GM21367 (cell line): ENCODE data around the gene RPE65.
A peak's percentile ranks its signal among the peaks of the same experiment; 100 is the strongest.
"Not testable (repeated sequence)": the region's sequence is repeated elsewhere in the genome, so short reads cannot be mapped to it uniquely, and the experiment has no call there.

Experiments used
- ATAC-seq: cut with Tn5 transposase; IDR thresholded peaks from one replicate; pipeline ENCODE4 v1.9.1; 2021; ENCODE audit not compliant: unreplicated experiment

The RPE65 gene

DNA sequence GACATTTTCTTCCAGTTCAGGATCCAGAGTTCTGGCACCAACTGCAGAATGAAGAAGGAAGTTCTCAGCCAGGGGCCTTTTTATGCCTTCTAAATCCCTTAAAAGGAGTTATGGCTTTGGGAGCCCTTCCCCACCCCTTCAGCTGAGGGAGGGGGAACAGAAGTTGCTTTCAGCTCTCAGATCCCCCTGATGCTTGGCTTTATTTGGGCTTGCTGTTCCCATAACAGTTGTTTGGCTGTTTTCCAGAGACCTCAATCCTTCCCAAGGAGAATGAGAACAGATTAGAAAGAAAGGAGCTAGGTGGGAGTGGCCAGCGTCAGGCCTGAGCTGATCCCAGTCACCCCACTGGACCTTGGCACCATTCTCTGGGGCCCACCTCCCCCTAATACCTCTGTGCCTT lies at the start of gene RPE65:
Gene RPE65 (minus strand): TSS at position 54 of the 400 bp plus-strand sequence. CDS start 49 bp downstream, at position 5.
- ATAC-seq = no peak

DNA sequence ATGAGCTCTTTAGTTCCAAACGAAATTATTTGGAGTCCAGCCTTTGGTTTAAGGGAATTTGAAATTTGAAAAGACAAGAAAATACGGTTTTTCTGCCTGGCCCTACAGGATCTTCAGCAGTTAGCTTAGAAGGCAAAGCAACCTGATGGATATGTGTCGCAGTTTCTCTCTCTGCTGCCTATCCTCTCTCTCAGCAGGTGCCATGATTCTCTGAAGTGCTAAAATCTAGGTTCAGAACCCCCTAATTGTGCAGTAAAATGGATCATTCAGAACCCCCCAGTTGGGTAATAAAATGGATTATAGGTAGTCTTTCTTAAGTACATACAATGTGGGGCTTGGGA lies 47.6 kb upstream of the RPE65 start:
- peak; percentile 9 for ATAC-seq

DNA sequence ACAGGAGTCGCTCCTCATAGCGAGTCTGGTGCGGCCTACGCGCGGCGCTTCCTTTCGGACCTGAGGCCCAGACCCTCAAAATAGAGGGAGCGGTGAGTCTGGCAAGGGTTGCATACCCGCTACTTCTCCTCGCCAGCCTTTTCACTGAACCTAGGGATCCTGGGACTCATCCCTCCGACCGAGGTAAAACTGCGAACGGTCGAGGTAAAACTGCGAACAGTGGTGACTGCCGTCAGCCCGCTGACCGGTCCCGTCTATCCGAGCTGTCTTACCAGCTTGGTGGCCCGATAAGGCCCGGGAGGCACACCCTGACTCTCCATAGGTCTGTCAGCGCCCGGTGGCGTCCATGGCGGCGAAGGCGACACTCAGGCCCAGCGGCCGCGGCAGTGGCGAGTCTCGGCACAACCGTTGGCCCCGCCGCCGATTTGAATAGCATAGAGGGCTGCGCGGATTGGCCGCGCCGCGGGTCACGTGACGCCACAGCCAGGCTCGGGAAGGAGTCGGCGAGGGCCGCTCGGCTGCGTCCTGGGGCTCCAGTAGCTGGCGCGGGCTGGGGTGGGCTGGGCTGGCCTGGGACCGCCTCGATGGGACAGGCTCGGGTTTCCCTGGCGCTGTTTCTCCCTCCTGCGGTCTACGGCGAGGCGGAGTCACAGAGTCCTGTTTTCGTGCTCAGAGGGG lies 47.1 kb upstream of the RPE65 start, which contains the start of gene DEPDC1:
Gene DEPDC1 (minus strand): TSS at position 403 of the 678 bp plus-strand sequence. CDS start 83 bp downstream, at position 320.
- ATAC-seq = peak; percentile 96

DNA sequence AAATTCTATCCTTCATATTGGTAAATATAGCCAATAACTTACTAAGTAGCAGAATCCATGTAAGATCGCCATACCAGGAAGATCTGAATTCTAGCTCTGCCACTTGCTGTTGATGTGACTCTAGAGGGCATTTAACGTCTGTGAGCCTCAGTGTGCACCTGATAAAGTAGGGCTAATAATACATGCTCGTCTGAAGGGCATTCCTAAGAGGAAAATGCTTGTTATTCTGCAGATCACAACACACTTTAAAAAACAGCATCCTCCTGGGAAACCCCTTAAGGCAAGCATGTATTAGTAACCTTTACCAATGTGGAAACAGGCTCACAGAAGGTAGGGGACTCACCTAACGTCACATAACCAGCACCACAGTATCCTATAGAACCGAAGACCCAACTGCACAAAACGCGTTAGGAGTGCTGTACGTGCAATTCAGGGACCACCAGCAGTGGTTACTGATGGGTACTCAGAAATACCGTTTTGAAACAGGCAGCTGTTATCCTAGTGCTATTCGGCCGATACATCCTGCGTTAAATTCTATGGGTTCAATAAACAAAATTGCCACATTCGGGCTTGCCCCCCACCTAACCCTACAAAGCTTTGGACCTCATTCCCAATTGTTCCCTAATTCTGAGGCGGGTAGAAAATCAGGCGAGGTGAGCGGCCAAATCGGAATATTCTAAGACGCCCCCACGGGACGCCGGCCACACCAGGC lies 46.4 kb upstream of the RPE65 start:
- ATAC-seq = peak; percentile 28

DNA sequence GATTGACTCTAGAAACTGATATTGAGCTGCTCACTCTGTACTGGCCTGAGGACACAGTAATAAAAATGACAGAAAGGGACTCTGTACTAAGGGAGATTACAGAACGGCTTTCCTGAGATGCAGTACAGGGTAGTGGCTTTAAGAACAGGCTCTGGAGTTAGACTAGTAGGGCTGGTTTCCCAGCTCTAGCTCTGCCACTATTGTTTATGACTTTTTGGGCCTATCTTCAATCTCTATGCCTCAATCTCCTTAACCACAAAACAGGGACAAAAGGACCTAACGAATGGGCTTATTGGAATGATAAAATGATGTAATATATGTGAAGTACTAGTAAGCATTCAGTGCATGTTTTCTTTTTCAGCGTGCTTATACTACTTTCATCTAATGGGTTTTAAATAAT lies 45.8 kb upstream of the RPE65 start:
- ATAC-seq = no peak

DNA sequence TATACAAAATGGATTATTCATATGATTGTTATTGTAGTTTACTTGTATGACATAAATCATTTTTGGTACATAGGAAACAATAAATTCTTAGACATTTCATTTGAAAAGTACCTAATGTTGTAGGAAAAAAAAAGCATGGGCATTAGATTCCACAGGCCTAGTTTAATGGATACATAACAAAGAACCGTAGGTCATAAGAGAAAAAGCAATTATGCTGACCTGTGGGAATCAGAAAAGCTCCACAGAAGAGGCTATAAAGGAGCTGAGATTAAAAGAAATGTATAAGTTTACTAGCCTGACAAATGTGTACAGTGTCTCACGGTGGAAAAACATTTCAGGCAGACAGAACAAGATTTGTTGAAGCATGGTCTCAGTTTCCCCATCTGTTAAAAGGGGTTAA lies 43.4 kb upstream of the RPE65 start:
- no peak for ATAC-seq

DNA sequence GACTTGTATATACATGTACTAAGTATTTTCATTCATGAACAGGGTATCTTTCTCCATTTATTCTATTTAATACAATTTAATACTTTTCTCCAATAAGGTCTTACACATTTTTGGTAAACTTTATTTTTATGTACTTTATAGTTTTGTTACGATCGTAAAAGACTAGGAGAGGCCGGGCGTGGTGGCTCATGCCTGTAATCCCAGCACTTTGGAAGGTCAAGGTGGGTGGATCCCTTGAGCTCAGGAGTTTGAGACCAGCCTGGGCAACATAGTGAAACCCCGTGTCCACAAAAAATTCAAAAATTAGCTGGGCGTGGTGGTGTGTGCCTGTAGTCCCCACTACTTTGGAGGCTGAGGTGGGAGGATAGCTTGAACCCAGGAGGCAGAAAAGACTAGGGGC lies 42.5 kb upstream of the RPE65 start:
- ATAC-seq = not testable (repeated sequence)

DNA sequence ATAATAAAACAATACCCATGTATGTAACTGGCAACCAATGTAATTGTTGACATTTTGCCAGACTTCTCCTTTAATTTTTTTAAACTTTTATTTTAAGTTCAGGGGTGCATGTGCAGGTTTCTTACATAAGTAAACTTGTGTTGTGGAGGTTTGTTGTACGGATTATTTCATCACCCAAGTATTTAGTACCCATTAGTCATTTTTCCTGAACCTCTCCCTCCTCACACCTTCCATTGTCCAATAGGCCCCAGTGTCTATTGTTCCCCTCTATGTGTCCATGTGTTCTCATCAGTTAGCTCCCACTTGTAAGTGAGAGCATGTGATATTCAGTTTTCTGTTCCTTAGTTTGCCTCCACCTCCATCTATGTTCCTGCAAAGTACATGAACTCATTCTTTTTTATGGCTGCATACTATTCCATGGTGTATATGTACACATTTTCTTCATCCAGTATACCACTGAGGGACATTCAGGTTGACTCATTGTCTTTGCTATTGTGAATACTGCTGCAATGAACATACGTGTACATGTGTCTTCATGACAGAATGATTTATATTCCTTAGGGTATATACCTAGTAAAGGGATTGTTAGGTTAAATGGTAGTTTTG lies 40.4 kb upstream of the RPE65 start:
- no peak for ATAC-seq

DNA sequence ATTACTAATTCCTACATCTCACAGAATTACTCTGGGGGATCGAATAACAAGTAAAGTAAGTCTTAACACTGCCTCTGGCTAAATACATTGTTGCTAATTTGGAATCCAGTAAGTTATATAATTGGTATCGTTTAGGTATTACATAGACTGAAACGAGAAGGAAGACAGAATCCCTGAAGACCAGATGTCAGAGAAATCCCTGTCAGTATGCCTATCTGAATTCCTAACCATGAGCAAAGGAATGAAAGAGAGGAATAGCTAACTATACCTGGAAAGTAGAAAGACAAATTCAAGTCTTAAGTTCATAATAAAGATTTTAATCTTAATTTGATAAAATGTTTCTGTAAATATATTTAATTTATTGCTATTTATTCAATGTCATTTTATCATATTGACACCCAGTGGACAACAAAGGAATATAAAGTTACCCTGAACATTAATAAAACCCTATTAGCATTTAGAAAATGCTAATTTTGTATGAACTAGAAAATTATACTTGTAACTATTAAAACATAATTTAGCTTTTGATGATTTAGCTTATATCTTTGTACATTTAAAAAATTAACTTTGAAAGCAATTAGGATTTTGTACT lies 35.8 kb upstream of the RPE65 start:
- no peak for ATAC-seq

DNA sequence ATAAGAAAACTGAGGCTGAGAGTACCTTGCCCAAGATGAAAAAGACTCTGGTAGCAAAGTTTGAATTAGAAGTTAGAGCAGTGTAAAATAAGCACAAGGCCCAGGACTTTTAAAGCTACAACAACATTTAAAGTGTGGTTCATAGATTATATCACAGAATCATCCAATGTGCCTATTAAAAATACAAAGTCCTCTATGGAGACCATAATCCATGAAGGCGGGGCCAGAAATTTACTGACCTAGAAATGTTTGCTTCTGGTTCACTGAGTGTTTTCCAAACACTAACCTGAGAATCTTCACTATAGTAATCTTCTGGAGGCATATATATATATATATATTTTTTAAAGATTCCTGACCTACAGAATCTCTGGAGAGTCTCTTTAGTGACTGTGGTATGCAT lies 34.9 kb upstream of the RPE65 start:
- no peak for ATAC-seq

DNA sequence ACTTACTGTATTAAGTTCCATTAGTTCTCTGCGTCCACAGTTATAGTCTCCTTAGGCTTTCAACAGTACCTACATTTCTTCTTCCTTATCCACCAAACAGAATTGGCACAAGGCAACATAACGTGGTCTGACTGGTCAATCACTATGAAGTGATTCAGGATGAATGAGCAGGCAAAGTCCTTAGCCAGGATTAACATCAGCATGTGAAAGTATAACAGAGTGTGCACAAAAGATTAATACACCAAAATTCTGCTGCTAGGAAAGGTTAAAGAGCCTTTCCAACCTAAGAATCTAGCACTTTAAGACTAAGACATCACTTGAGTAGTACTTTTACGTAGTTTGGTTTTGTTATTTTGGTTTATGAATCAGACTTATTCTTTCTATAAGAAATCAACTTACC lies 31.3 kb upstream of the RPE65 start:
- no peak for ATAC-seq

DNA sequence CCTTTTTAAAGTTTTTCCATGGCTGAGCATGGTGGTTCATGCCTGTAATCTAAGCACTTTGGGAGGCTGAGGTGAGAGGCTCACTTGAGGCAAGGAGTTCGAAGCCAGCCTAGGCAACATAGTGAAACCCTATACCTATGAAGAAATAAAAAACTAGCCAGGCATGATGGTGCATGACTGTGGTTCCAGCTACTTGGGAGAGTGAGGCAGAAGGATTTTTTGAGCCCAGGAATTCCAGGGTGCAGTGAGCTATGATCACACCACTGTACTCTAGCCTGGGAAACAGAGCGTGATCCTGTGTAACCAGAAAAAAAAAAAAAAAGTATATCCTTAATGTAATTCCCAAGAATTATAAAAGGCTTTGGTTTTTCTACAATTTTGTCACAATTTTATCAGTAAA lies 29.7 kb upstream of the RPE65 start:
- ATAC-seq = no peak

DNA sequence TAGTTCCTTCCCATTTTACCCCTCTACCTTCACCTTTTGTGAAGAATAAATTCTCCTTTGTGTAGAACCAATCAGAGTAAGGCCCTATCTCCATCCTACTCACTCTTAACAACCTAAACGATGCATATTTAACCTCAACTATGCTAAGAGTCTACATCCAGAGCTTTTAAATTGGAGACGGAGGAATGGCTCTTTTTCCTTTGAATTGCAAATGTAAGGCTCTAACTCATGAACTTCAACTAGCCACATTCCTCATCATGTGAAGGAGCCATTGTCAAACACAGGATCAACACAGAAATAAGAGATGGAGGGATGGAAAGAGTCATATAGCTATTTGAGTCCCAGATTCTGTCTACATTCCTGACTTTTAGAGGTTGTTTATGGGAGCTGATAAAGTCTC lies 28.9 kb upstream of the RPE65 start:
- ATAC-seq = no peak

DNA sequence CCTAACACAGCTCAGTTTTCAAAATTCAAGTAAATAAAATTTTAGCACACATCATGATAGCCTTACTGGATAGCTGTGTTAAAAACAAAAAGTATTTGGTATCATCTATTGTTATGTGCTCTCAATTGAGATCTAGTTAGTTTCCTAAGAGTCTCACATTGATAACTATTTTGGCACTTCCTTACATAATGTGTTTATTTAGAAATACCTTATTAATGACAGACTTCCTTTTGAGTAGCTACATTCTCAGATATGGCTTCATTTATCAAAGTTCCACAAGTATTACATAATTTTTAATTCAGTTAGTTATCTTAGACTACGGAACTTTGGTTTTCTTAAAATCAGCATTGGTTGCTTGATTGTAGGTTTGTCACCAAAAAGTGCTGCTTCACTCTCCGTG lies 26.9 kb upstream of the RPE65 start:
- not testable (repeated sequence) for ATAC-seq

DNA sequence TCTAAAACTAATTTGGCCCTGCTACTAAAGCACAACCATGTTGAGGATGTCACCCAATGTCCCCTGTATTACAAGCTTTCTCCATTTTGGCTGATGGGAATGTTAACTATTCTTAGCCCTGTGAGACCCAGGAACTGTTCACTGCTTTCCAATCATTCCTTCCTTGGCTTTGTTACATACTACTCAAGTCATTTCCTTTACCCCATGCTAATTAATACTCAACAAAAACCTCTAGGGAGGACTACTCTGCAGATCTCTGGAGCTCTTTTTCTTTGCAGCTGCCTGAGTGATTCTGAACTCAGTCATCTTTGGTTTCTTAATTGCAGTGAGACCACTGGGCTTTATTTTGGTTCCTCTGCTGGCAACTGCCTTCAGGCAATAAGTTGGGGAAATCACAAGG lies 23.3 kb upstream of the RPE65 start:
- ATAC-seq = no peak

DNA sequence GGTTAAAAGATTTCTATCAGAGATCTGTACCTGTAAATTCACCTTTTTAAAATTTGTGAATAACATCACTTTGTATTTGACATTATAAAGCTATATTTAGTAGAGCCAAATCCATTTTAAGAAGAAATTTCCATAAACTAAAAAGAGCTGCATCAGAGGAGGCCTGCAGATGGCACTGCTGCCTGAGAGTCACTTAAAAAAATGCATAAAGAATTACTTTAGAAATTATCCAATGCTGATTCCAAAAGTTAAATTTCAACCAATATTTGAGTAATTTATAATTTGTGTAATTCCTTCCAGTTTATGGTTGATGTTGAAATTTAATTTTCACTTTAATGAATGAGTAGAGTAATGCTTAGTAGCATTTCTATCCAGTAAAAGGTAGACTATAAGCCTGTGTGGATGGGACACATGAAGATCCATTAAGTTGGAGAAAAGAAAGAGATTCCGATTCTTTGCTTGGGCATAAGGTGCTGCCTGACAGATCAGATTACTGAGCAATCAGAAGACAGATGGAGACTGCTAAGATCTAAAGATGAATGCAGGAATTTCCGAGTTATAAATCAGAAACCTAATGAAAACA lies 20.7 kb upstream of the RPE65 start:
- no peak for ATAC-seq

DNA sequence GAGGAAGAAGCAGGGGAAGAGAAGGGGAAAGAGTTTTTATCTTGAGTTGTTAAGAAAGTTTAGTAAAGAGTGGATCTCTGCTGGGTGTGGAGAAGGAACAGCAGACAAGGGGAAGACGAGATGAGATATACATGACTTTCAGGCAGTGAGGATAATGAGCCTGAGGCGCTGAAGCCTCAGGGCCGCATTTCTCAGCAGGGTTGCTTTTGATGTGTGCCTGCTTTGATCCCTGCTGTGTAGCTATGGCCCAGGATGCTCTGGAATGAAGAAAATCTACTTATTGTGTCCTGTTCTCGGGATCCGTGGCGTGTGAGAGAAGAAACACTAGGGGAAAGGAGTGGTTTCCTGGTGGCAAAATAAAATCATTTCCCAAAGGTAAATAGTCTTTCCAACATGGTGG lies 15.1 kb upstream of the RPE65 start:
- ATAC-seq = no peak

DNA sequence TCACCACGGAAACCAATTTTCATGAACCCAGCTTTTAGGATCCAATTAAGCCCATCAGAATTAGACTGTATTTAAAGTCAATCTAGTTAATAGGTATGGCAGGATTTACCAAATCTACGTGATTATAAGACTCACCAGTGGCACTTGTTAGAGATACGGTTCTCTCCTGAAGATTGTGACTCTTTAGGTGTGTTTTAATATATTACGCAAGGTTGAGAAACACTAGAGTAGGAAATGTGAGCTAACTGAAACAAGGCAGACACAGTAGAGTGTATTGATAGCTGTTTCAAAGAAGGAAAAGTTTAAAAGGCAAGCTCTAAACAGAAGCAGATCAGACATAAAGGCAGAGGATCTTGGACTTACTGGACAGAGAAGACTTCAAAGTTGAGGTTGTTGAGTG lies 11.2 kb upstream of the RPE65 start:
- ATAC-seq = no peak

DNA sequence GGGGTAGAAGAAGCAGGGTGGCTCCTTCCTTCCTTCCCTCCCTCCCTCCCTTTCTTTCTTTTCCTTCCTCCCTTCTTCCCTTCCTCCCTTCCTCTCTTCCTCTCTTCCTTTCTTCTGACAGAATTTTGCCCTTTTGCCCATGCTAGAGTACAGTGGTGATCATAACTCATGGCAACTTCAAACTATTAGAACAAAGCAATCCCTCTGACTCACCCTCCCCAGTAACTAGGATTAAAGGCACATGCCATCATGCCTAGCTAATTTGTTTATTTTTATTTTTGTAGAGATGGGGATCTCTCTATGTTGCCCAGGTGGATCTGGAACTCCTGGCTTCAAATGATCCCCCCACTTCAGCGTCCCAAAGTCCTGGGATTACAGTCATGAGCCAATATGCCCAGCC lies 10.0 kb upstream of the RPE65 start:
- ATAC-seq = no peak

DNA sequence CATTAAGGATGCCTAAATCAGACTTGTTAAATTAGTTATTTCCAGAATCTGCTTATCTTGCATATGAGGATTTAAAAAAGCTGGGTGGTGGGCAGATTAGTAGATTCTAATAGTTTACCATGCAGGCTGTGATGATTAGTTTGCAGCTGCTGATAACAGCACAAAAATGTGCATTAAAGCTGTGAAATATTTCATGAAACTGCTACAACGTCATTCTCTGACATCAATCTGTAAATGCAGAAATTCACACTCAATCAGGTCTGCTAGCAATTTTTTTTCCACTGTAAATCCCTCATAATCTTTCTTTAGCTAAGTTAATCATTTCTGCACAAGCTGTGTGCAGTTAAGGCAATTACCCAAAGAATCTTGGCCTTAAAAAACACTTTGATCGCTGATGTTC lies 9.3 kb upstream of the RPE65 start:
- ATAC-seq = no peak

DNA sequence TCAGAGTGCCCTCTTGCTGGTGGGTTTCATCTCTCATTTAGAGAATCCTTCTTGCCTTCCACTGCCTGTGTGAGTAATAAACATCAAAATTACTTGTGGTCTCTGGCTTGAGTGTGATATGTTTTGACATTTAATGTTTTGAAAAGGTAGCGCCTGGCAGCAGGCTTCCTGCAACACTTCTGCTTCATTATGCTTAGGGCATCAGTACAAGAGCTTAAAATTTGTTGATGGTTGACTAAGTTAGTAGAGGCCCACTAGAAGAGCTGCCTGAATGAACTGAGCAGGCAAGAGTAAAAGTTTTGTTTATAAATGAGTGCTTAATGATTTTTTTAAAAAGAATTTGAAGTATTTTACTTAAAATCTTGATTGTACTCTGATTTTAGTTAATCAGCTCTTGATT lies 6.4 kb upstream of the RPE65 start:
- ATAC-seq = no peak

DNA sequence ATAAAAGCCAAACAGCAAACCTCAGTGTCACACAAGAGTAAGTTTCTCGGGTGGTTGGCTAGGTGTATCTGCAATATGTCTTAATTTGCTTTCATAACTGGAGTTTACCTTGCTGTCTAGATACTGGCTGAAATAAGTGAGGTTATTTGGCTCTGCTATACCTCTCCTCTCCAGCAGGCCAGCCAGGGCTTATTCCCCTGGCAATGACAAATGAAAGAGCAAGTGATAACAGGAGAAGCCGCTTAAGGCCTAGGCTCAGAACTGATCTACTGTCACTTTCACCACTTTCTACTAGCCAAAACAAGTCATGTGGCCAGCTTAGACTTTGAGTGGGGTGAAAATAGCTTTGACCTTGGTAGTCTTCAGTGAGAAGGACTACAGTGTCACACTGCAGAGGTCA lies 4.8 kb upstream of the RPE65 start:
- ATAC-seq = peak; percentile 69
